Activated CD4-positive, alpha-beta T cell treated with anti-CD3 and anti-CD28 coated beads, Interleukin-2, Interleukin-6, amounts not matched to agents 100 ng/mL and 50 ng/mL, durations not matched to agents 16 hours and 8 hours (primary cell): ENCODE data around the gene SLC28A1.

Experiments
- DNase-seq: peaks from one replicate; pipeline ENCODE4 v3.0.0-alpha.2; 2020

The SLC28A1 gene, protein sequence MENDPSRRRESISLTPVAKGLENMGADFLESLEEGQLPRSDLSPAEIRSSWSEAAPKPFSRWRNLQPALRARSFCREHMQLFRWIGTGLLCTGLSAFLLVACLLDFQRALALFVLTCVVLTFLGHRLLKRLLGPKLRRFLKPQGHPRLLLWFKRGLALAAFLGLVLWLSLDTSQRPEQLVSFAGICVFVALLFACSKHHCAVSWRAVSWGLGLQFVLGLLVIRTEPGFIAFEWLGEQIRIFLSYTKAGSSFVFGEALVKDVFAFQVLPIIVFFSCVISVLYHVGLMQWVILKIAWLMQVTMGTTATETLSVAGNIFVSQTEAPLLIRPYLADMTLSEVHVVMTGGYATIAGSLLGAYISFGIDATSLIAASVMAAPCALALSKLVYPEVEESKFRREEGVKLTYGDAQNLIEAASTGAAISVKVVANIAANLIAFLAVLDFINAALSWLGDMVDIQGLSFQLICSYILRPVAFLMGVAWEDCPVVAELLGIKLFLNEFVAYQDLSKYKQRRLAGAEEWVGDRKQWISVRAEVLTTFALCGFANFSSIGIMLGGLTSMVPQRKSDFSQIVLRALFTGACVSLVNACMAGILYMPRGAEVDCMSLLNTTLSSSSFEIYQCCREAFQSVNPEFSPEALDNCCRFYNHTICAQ

DNA sequence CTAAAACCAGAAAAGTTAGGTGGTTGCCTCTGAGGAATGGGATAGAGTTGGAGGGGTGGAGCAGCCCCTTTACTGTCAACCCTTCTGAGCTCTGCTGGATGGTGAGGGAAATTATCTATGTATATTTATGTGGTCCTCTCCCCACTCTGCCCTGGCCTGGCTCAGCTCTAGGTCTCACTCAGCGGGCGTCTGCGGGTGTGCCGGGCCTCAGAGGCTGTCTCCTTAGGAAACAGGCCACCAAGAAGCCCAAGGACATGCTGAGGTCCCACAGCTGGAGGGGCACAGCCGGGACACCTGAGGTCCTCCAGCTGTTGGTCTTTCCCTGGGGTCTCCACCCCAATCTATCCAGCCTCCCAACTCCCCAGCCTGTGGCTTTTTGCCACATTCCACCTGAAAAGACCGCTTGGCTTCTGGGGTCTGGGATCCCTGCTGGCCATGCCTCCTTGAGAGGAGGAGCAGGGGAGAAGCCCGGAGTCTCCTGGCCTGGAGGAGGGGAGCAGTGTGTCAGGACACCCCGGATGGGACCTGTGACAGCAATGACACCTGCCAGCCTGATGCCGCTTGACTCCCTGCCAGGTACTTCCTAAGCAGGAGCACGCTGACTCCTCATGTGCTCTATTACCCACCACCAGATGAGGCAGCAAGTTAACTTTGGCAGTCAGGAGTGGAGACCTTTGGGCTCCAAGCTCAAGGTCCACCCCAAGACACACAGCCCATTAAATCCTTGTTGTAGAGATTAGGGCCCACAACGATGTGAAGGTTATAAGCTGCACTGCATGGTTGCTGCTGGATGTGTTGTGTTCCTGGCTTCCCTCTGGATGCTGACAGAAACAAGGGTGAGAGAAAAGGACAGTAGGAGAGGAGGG is at the start of gene SLC28A1:
Gene SLC28A1, plus strand, starts transcription at position 747 of the 866 bp plus-strand sequence. CDS start 3,099 bp downstream, outside the sequence.
- no peak for DNase-seq

DNA sequence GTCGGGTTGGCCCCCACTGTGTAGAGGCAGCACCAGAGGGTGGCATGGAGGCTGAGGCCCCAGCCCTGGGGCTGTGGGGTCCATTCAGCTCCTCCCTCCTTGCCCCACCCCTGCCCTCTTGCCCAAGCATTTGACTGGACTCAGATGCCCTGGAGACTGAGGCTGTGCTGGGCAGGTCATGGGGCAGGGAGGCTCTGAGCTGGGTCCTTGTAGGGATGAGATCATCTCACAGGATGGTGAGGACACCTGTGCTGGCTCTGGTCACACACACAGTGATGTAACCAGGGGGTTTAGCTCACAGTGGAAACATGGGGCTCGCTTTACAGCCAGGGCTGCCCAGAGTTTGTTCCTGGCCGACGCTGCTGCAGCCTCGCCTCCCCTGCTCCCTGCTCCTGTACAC is 49.5 kb upstream of the SLC28A1 start:
- no peak for DNase-seq

DNA sequence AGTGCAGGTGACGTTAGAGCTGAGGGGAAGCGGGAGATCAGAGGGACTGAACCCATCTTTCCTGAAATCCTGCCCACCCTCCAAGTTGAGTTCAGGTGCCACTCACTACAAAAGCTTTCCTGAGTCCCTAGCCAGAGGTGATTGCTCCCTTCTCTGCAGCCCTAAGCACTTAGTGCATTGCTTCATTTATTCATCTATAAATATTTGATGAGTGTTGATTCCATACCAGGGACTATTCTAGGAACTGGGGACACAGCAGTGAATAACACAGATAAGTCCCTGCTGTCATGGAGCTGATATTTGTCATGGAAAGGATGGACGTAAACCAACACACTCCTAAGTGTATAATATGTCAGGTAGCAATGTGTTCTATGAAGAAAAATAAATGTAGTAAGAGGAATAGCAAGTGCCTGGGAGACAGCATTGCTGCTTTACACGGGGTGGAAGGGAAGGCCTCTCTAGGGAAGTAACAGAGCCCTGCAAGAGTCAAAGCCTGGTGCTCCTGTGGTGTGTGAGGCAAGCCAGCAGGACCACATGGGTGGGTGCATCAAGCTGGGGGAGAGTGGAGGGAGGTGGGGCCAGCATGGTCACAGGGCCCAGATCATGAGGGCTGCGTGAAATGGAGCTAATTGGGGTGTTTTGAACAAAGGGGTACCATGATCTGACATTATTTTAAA is 48.7 kb upstream of the SLC28A1 start:
- DNase-seq = no peak

DNA sequence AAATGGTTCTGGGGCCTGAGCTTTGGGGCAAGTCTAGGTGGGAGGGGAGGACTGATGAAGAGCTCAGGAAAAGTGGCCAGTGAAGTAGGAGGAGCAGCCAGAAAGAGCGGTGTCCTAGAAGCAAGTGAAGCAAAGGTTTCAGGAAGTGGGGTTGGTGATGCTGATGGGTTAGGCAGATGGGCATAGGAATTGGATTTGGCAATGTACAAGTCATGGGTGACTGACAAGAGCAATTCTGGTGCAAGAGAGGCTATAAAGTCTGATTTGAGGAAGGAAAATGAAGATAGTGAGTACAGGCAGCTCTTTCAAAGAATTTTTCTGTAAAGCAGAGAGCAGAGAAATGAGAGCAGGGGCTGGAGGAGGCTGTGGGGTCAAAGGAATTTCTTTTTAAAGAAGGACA is 47.6 kb upstream of the SLC28A1 start:
- no peak for DNase-seq

DNA sequence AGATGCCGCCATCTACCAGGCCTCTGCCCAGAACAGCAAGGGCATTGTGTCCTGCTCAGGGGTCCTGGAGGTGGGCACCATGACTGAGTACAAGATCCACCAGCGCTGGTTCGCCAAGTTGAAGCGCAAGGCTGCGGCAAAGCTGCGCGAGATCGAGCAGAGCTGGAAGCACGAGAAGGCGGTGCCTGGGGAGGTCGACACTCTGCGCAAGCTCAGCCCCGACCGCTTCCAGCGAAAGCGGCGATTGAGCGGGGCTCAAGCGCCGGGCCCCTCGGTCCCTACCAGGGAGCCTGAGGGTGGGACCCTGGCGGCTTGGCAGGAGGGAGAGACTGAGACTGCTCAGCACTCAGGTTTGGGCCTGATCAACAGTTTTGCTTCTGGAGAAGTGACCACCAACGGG is 44.7 kb upstream of the SLC28A1 start:
- no peak for DNase-seq

DNA sequence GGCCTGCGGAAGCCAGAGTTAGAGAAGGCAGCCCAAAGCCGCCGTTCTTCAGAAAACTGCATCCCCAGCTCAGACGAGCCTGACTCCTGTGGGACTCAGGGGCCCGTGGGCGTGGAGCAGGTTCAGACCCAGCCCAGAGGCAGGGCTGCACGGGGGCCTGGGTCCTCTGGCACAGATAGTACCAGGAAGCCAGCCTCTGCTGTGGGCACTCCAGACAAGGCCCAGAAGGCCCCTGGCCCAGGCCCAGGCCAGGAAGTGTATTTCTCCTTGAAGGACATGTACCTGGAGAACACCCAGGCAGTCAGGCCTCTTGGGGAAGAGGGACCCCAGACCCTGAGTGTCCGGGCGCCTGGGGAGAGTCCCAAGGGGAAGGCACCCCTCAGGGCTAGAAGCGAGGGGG is 44.2 kb upstream of the SLC28A1 start:
- no peak for DNase-seq

DNA sequence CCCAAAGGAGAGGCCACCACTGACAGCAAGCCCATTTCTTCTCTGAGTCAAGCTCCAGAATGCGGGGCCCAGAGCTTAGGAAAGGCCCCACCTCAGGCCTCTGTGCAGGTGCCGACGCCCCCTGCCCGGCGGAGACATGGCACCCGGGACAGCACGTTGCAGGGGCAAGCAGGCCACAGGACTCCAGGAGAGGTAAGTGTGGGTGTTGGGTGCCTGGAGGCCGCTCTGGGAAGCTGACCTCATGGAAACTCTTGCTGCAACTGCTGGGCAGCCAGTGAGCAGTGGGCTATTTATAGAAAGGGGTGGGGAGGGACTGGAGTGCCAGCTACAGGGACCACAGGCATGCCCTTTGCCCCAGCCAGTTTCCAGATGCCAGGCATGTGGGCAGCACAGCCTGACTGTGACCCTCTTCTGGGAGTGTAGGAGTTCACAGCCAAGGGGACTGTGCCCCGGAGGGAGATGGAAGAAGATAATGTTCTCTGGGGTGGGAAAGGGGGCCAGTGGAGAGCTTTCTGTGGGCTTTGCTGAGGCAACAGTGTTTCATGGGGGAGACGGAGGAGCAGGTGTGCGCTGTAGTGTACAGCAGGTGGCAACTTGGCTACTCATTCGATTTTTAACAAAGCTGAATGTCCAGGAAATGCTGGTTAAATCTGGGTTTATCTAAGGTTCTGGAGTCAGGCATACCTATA is 43.6 kb upstream of the SLC28A1 start:
- no peak for DNase-seq

DNA sequence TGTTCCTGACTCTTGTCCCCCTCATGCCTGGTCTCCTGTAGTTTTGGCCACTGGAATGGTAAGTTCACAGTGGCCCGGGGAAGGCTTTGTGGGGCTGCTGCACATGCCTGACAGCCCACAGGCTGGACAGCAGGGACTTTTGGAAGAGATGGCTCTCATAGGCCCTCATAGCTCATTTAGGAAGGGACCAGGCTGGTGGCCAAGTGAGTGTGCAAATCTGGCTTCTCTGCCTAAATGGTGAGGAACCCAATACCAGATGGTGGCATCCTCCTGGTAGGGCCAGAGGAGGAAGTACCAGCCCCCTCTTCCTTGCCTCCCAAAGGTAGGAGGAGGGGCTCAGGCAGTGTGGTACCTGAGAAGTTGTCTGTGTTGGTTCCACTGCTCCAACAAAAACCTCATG is 41.7 kb upstream of the SLC28A1 start:
- no peak for DNase-seq

DNA sequence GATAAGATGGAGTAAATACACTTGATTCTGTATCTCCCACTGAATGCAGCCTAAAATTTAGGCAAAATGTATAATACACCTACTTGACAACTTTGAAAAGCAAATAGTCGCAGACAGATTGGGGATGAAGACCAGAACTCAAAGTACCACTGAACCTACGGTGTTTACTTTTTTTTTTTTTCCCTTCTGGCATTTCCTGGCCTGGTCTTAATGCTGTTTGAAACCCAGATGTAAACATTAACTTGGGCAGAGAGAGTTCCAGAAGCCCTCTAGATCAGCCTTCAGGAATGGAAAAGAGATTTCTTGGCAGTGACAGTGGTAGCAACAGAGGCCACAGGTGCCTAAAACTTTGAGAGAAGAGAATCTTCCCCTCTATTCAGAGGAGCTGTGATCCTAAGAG is 39.5 kb upstream of the SLC28A1 start:
- no peak for DNase-seq

DNA sequence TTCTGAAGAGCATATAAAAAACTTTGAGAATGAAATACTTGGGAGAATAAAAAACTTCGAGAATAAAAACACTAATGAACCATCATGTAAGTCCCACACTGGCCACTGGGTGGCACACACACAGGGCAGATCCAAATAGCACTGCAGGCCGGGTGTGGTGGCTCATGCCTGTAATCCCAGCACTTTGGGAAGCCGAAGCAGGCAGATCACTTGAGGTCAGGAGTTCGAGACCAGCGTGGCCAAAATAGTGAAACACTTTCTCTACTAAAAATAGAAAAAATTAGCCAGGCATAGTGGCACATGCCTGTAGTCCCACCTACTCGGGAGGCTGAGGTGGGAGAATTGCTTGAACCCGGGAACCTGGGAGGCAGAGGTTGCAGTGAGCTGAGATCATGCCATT is 38.8 kb upstream of the SLC28A1 start:
- peak; percentile 59 for DNase-seq

DNA sequence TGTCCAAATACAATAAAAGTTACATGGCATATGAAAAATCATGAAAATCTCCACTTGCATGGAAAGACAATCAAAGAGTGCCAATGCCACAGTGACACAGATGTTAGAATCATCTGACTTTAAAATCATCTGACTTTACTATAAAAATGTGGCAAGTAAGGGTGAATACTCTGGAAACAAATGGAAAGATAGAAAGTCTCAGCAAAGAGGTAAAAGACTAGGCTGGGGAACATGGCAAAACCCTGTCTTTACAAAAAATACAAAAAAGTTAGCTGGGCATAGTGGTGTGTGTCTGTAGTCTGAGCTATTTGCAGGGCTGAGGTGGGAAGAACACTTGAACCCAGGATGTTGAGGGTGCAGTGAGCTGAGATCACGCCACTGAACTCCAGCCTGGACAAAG is 38.2 kb upstream of the SLC28A1 start:
- no peak for DNase-seq

DNA sequence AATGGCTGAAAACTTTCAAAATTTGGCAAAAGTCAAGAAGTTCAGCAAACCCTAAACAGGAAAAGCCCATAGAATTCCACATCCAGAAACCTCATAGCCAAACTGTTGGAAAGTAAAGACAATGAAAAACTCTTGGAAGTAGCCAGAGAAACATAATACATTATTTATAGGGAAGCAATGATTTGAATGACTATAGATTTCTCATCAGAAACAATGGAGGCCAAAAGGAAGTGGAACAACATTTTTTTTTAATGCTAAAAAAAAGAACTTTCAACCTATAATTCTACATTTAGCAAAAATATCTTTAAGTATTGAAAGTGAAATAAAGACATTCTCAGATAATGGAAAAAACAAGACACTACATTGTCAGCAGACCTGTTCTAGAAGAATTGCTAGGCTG is 37.1 kb upstream of the SLC28A1 start:
- no peak for DNase-seq

DNA sequence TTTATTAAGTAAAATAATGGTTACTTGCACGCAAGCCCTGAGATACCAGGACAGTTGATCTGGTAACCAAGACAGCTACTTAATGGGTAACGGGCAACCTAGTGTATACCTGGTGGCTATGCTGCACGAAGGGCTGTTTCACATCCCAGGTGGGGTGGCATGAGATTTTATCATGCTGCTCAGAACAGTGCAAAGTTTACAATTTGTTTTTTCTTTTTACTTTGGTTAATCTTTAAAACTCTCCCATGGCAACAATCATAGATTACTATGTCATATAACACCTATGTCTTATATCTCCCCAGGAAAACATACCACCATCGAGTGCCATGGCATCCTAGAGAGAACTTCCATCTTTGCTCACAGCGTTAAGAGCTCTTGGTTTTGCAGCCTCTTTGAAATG is 32.2 kb upstream of the SLC28A1 start:
- DNase-seq = no peak

DNA sequence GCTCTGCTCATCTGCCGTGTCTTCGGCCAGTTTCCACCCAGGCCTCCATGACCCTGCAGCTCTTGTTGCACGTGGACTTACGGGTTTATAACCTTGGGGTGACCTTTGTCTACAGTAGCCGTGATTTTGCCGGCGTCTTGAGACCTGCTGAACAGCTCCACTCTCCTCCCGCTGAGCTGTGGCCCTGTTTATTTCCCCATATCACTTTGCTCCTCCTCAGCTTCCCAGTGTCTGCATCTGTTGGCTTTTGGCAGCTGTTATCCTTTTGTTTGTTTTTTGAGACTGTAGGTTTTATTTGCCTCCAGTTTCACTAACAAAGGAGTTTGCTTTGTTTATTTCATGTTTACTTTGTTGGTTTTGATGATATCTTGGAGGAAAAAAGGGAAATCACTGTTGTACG is 29.3 kb upstream of the SLC28A1 start:
- no peak for DNase-seq

DNA sequence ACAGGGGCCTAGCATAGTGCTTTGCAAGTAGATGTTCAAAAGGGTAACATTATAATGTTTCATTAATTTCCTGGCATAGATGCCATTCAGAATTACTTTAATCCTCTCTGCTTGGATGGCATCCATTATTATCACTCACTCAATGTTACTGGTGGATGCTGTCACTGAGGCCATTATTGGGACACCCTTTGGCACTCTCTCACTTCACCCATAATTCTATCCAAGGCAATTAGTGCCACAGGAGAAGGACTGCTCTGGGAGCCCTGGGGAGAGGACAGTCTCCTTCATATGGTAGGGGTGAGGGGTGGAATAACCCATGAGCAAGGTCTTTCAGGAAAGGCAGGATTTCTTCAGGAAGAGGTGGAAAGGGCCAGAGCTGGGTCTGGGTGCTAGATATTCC is 28.7 kb upstream of the SLC28A1 start:
- no peak for DNase-seq

DNA sequence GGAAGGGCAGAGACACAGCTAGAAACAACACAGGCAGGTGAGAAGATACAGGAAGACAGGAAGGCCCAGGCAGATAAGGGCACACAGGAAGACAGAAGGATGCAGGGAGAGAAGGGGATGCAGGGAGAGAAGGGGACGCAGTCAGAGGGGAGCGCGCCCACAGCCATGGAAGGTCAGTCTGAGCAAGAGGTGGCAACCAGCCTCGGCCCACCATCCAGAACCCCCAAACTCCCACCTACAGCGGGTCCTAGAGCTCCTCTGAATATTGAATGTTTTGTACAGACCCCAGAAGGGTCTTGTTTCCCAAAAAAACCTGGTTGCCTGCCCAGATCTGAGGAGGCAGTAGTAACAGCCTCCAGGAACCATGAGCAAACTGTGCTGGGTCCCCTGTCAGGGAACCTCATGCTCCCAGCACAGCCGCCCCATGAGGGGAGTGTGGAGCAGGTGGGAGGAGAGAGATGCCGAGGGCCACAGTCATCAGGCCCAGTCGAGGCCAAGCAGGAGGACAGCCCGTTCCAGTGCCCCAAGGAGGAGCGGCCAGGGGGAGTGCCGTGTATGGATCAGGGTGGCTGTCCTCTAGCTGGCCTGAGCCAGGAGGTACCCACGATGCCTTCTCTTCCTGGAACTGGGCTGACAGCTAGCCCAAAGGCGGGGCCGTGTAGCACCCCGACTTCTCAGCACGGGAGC is 27.6 kb upstream of the SLC28A1 start:
- DNase-seq = no peak

DNA sequence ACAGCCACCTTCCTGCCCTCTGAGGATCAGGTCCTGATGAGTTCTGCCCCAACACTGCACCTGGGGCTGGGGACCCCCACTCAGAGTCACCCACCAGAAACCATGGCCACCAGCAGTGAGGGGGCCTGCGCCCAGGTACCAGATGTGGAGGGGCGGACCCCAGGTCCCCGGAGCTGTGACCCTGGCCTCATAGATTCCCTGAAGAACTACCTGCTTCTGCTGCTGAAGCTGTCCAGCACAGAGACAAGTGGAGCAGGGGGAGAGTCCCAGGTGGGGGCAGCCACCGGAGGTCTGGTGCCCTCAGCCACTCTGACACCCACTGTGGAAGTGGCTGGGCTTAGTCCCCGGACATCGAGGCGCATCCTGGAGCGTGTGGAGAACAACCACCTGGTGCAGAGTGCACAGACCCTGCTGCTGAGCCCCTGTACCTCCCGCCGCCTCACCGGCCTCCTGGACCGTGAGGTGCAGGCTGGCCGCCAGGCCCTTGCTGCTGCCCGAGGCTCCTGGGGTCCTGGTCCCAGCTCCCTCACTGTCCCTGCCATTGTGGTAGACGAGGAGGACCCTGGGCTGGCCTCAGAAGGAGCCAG is 27.0 kb upstream of the SLC28A1 start:
- no peak for DNase-seq

DNA sequence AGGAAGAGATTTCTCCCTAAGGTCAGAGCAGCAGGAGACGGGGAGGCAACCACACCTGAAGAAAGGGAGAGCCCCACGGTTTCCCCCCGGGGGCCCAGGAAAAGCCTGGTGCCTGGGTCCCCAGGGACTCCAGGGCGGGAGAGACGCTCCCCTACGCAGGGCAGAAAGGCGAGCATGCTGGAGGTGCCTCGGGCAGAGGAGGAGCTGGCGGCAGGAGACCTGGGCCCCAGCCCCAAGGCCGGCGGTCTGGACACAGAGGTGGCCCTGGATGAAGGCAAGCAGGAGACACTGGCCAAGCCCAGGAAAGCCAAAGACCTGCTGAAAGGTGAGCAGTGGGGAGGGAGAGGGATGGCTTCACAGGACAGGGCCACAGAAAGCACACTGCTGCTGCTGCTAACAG is 26.2 kb upstream of the SLC28A1 start:
- no peak for DNase-seq

DNA sequence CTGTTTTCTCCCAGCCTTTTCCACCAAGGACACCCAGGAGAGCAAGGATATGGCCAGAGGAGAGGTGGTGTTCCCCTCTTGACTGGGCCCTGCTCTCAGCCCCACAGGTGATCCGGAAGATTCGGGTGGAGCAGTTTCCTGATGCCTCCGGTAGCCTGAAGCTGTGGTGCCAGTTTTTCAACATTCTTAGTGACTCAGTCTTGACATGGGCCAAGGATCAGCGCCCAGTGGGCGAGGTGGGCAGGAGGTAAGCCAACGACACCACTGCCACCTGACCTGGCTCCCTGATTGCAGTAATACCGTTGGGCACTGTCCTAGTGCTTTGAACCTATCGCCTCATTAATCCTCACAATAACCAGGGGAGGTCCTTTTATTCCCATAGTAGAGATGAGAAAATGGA is 25.3 kb upstream of the SLC28A1 start:
- DNase-seq = no peak

DNA sequence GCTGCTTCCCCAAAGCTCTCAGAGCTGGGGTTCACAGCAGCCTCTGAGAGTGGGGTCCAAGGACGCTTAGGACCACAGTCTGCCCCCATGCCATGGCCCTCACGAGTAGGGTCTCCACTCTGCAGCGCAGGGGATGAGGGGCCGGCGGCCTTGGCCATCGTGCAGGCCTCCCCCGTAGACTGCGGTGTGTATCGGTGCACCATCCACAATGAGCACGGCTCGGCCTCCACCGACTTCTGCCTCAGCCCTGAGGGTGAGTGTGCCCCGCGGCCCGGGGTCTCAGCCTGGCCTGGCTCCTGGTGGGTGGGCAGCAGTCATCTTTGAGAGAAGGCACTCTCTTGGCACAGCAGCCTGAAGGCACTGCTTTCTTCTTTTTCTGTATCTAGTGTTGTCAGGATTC is 24.8 kb upstream of the SLC28A1 start:
- DNase-seq = no peak

DNA sequence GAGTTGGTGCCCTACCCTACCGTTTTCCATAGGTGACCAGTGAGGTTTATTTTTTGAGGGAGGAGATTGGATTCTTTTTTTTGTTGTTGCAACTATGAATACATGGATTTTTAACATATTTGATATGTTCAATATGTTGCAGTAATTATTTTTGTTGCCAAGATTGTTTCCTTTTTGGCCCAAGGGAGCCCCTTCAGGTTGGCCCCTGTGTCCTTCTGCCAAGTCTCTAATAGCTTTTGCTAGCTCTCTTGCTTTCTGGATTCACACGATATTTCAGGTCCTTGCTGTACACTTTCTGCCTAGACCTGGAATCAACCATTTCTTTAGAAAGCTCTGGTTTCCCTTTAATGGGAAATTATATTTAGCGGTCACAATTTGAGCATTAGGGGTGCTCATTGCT is 22.7 kb upstream of the SLC28A1 start:
- no peak for DNase-seq
